Right cardiac atrium (tissue), 5 donors: ENCODE measurements around the gene MMP21. TPM values are rescaled to one million over a fixed set of nuclear protein-coding genes. Genes with fewer than 3 reads are reported as not detected.

Experiments
- ATAC-seq, 2 donors: fragments of 200-7000 bp; cut with Tn5 transposase; one replicate each; pipeline versions ENCODE4 v1.8.0 to v1.9.1; 2020; ENCODE audit warnings: moderate library complexity in 2 of 2, mild to moderate bottlenecking in 1 of 2
- DNase-seq, 3 donors: peaks; one replicate each; pipeline ENCODE4 v3.0.0-alpha.2; 2020
- H3K27ac ChIP-seq: one replicate; pipeline ENCODE4 v1.5.1; 2013; ENCODE audit warnings: mild to moderate bottlenecking, low read length, control low read depth, moderate library complexity
- H3K27me3 ChIP-seq: one replicate; pipeline ENCODE4 v1.6.1; 2013; ENCODE audit not compliant: control insufficient read depth, insufficient read depth
- H3K4me1 ChIP-seq: one replicate; pipeline ENCODE4 v1.6.1; 2013; ENCODE audit warnings: low read length; ENCODE audit not compliant: control insufficient read depth, insufficient read depth
- H3K4me3 ChIP-seq: one replicate; pipeline ENCODE4 v1.5.1; 2013; ENCODE audit warnings: low read length, control low read depth
- H3K9me3 ChIP-seq: one replicate; pipeline ENCODE4 v1.6.1; 2013; ENCODE audit warnings: low read length; ENCODE audit not compliant: control insufficient read depth
- WGBS: extraction: QIAGEN DNeasy Blood & Tissue Kit; methylation state at CpG from one replicate; pipeline ENCODE4 v1.1.7; 2013; 5-methylcytosine and 5-hydroxymethylcytosine counted together
- intact Hi-C, 4 donors: fragments of 100-400 bp; cut with DNase I; formaldehyde crosslinking; loops; one replicate each; pipeline versions ENCODE4 v1.11.0 to v1.14.0; 2022 to 2023
- long read RNA-seq, 4 donors: library from polyadenylated mRNA; unstranded; transcript quantifications; one replicate each; pipeline ENCODE4 v2.0.0, GENCODE V29; 2020 to 2021
- polyA plus RNA-seq: library from polyadenylated mRNA; stranded (reverse); fragments of 200-250 nt; gene quantifications from one replicate; pipeline ENCODE4 v1.2.3, GENCODE V29; 2013
- total RNA-seq, 4 donors: library from RNA; stranded (reverse); fragmentation: NEBNext Ultra II Directional; extraction: Animal tissue kit (Norgen Biotek cat#: 25700); gene quantifications; one replicate each; pipeline ENCODE4 v1.2.1, GENCODE V29; 2021
- donor health status: healthy with polysubstance abuse.
- donor health status: DM: no; HTN: yes; CAD: no.
- donor health status: DM: no; HTN: no; CAD: no.
- donor health status: DM: no; HTN: yes; CAD: no; lungs with severe emphysema.
- donor health status: DM: yes; HTN: yes; CAD: no.

Gene MMP21
- 1 to 10 TPM in 2 of 4 donors, under 1 TPM in 2; 0.47 to 1.4 (median 1.0) TPM for total RNA-seq
- 0.20 TPM for polyA plus RNA-seq
- long read RNA-seq, donor 1, partial matches to known transcripts: 7 of 10 reads
- long read RNA-seq, donor 1, other reads (novel, unspliced or antisense): 3 of 10 reads
- long read RNA-seq, donor 2, partial matches to known transcripts: 0 of 1 reads
- long read RNA-seq, donor 2, other reads (novel, unspliced or antisense): 1 of 1 reads
- long read RNA-seq, donor 3, partial matches to known transcripts: 3 of 8 reads
- long read RNA-seq, donor 3, other reads (novel, unspliced or antisense): 5 of 8 reads
- long read RNA-seq, donor 4, partial matches to known transcripts: 0 of 4 reads
- long read RNA-seq, donor 4, other reads (novel, unspliced or antisense): 4 of 4 reads

DNA sequence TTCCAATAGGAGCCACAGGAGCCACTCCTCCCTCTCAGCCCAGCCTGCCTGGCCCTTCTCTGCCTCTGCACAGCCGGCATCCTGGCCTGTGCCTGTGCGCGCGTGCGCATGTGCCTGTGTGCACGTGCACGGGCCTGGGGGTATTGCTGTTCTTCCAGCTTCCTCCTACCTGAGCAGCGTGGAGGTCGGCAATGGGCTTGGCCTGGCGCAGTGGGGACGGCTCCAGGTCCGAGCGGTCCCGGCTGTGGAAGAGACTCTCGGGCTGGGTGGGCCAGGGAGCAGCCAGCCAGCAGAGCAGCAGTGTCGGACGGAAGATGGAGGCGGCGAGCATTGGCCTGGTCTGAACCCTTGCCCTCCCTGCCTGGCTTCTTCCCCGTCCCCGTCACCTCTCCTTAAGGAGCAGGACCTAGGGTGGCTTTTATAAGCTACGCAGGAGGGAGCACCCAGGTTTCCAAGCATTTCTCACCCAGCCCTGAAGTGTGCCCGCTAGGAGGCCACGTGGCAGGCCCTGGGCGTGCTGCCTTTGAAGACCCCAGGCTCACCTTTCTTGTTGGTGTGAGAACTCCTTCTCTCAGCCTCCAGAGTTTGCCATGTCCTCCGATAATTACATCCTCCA is at the start of gene MMP21:
TSS of gene MMP21 (minus strand) at position 331 of the 616 bp plus-strand sequence. CDS start at position 331, 0 bp downstream.
- Histone ChIP-seq H3K27ac (no peak within 1 kb of the TSS), H3K4me3 (no peak within 1 kb of the TSS), H3K4me1 (no peaks in the 10 kb centered on the region), H3K27me3 (no peaks in the 10 kb centered on the region), H3K9me3 (no peaks in the 10 kb centered on the region)
- ATAC-seq (no peak), DNase-seq (no peak)
- intact Hi-C loops: no loop called here
- 93% methylated on average over 26 of the region's 26 CpGs for WGBS

GRCh38 chr10:125824736-125825135 is 49.1 kb upstream of the MMP21 start:
- no peak overlapping the region for H3K27ac ChIP-seq
- intact Hi-C loops: no loop called here
- WGBS: 73% methylated on average over 1 of the region's 1 CpG
- H3K9me3 ChIP-seq: no peaks in the 10 kb centered on the region
- no peak for DNase-seq
- peaks cover 6% of the 10 kb centered on the region for H3K4me1 ChIP-seq
- no peaks in the 10 kb centered on the region for H3K27me3 ChIP-seq
- ATAC-seq: no peak
- H3K4me3 ChIP-seq: peak overlapping the region; percentile 84

GRCh38 chr10:125823663-125824251 is 48.1 kb upstream of the MMP21 start:
- peak overlapping the region; percentile 82 for H3K27ac ChIP-seq
- WGBS: under 1% methylated on average over 20 of the region's 20 CpGs
- ATAC-seq (peak in 1 of 2 donors; percentile 24), DNase-seq (no peak)
- intact Hi-C loops: no loop called here
- H3K9me3 ChIP-seq: no peaks in the 10 kb centered on the region
- H3K4me1 ChIP-seq: peaks cover 6% of the 10 kb centered on the region
- no peaks in the 10 kb centered on the region for H3K27me3 ChIP-seq
- peak overlapping the region; percentile 84 for H3K4me3 ChIP-seq

- WGBS: under 1% methylated on average over 74 of the region's 74 CpGs
- Histone ChIP-seq H3K4me1 (peaks cover 6% of the 10 kb centered on the region), H3K27ac (peak within 1 kb of the TSS; percentile 82), H3K27me3 (no peaks in the 10 kb centered on the region), H3K9me3 (no peaks in the 10 kb centered on the region), H3K4me3 (peak within 1 kb of the TSS; percentile 84)
- intact Hi-C loops: no loop called here
- DNase-seq: peak; percentile 94 to 97 (median 96)
- peak; percentile 94 for ATAC-seq
These were observed 47.4 kb upstream of the MMP21 start, which contains the start of the genes BCCIP and UROS for GRCh38 chr10:125822878-125823662. BCCIP (plus strand) TSS chr10:125823546; CDS start chr10:125823558, 12 bp downstream. UROS (minus strand) TSS chr10:125823258; CDS start chr10:125816499, 6,759 bp downstream.

- DNase-seq (no peak), ATAC-seq (no peak)
- peaks cover 6% of the 10 kb centered on the region for H3K4me1 ChIP-seq
- H3K27me3 ChIP-seq: no peaks in the 10 kb centered on the region
- no peak overlapping the region for H3K27ac ChIP-seq
- H3K4me3 ChIP-seq: no peak overlapping the region
- intact Hi-C loops: no loop called here
- 47% methylated on average over 1 of the region's 1 CpG for WGBS
- H3K9me3 ChIP-seq: no peaks in the 10 kb centered on the region
These were observed 45.1 kb upstream of the MMP21 start for GRCh38 chr10:125820701-125821100.

GRCh38 chr10:125817337-125817946 is 41.8 kb upstream of the MMP21 start:
- H3K27me3 ChIP-seq: no peaks in the 10 kb centered on the region
- intact Hi-C loops: no loop called here
- no peak overlapping the region for H3K4me3 ChIP-seq
- no peak for ATAC-seq
- H3K4me1 ChIP-seq: peaks cover 3% of the 10 kb centered on the region
- H3K9me3 ChIP-seq: no peaks in the 10 kb centered on the region
- H3K27ac ChIP-seq: no peak overlapping the region
- 84% methylated on average over 6 of the region's 6 CpGs for WGBS
- DNase-seq: no peak

GRCh38 chr10:125816548-125816947 is 40.9 kb upstream of the MMP21 start:
- Histone ChIP-seq H3K4me3 (no peak overlapping the region), H3K4me1 (no peaks in the 10 kb centered on the region), H3K9me3 (no peaks in the 10 kb centered on the region), H3K27me3 (no peaks in the 10 kb centered on the region), H3K27ac (no peak overlapping the region)
- intact Hi-C loops: no loop called here
- WGBS: 76% methylated on average over 4 of the region's 4 CpGs
- DNase-seq (no peak), ATAC-seq (no peak)

GRCh38 chr10:125815764-125816163 is 40.1 kb upstream of the MMP21 start:
- Histone ChIP-seq H3K9me3 (no peaks in the 10 kb centered on the region), H3K27me3 (no peaks in the 10 kb centered on the region), H3K27ac (no peak overlapping the region), H3K4me3 (no peak overlapping the region), H3K4me1 (no peaks in the 10 kb centered on the region)
- ATAC-seq (no peak), DNase-seq (no peak)
- WGBS: 0% methylated on average over 1 of the region's 1 CpG
- intact Hi-C loops: no loop called here

DNA sequence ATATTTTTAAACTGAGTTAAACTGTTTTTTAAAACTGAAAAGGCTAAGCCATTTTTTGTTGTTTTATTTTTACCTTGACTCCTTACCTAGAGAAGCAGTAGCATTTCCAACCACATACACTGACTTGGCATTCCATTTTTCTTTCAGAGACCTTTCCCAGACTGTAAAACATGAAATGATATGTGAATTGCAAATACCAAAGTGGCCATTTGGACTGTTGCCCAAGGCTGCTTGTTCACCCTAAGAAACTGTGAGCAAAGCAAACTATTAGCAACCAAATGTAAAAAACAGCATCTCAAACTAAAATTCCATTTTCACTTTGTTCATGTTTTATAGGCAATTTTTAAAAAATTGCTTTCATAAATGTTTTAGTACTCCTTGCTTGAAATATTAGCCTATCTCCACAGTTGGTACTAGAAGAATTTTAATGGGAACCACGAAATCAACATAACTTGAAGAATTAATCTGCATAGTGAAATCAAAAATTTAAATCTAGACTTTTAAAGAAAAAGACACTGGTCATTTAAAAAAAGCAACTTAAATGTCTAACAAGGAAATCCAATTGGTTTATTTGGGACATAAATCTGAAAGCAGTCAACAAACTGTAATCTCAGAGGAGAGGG is 36.6 kb upstream of the MMP21 start:
- no peaks in the 10 kb centered on the region for H3K9me3 ChIP-seq
- intact Hi-C loops: no loop called here
- DNase-seq: no peak
- H3K4me3 ChIP-seq: no peak overlapping the region
- no peaks in the 10 kb centered on the region for H3K4me1 ChIP-seq
- H3K27me3 ChIP-seq: no peaks in the 10 kb centered on the region
- no peak for ATAC-seq
- H3K27ac ChIP-seq: no peak overlapping the region
- WGBS: 88% methylated on average over 1 of the region's 1 CpG

GRCh38 chr10:125811251-125811650 is 35.6 kb upstream of the MMP21 start:
- H3K27me3 ChIP-seq: no peaks in the 10 kb centered on the region
- no peak overlapping the region for H3K4me3 ChIP-seq
- H3K4me1 ChIP-seq: no peaks in the 10 kb centered on the region
- DNase-seq: no peak
- no peak for ATAC-seq
- intact Hi-C loops: no loop called here
- no peak overlapping the region for H3K27ac ChIP-seq
- no peaks in the 10 kb centered on the region for H3K9me3 ChIP-seq
- 81% methylated on average over 1 of the region's 1 CpG for WGBS
